ENCODE results near the gene POLD2.

POLD2 gene

DNA sequence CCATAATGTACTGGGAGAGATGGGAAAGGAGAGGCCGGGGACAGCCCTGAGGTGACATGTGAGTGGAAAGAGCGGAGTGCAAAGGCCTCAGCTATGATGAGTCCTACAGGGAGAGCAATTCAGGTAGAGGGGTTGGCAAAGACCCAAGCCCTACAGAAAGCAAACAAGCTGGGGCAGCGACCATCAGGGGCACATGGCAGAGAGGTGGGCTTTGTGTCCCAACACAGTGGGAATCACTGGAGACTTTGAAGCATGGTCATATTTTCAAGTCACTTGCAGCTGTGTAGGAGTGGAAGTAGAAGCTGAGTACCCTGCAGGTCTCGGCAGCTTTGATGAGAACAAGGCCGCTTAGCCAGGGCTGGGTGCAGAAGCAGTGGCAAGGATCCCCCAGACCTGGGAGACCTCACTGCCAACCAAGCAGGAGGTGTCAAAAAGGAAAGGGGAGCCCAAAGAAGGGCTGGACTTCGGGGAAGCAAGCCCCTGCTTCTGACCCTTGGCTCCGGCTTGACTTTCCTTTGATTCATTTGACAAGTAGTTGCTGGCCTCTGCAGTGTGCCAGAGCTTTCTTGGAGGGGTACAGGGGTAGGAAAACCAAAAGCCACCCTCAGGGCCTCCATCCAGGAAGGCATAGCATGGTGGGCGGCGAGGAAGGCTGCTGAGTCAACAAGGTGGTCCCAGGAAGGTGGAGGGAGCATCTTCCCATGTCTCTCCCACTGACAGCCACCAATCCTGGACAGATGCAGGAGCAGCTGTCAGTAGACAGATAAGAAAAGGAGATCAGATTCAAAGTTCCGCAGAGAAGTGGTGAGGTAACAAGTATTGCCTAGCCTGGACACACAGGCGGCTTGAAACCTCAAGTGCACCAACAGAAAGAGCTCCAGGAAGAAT, 56.0 kb downstream of the POLD2 start:
- H3K9ac ChIP-seq: no peak overlapping the region

DNA sequence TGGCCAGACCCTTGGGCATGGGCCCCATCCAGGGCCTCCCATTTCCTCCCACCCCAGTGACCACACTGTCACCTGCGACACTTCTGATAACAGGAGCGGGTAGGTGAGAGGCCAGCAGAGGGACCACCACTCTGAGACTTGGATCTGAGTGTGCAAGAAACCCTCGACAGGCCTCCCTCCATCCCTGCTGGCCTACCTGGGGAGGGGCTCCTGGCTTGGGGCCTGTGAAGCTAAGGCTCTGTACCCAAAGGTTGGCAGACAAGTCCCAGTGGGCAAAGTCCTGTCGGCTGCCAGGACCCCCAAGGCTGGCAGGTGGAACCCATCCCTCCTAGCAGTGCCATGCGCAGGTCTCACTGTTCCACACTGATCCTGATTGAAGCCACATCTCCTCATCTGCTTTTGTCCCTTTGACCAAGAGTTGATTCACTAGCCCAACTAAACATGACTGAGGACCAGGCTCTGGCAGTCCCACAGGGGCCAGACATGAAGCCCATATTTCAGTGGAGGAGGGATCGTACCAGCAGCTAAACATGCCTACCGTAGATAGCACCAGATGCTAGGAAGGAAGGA, 56.8 kb downstream of the POLD2 start:
- H3K4me2 ChIP-seq: no peak overlapping the region
- H3K9ac ChIP-seq: no peak overlapping the region
- no peak overlapping the region for H3K4me3 ChIP-seq
- peaks cover 34% of the 10 kb centered on the region for H3K36me3 ChIP-seq
- peaks cover 46% of the 10 kb centered on the region for H3K4me1 ChIP-seq
- no peaks in the 10 kb centered on the region for H3K9me3 ChIP-seq
- H4K20me1 ChIP-seq: no peaks in the 10 kb centered on the region
- H3K27ac ChIP-seq: peak overlapping the region; percentile 14
- H3K27me3 ChIP-seq: no peaks in the 10 kb centered on the region
- TF ChIP-seq Cebpa-rat (IDR thresholded peaks at IDR 0.05): no peak

More for the DNA sequence above, 56.0 kb downstream of the POLD2 start:
- Histone ChIP-seq H3K9me3 (no peaks in the 10 kb centered on the region), H3K27me3 (no peaks in the 10 kb centered on the region), H3K36me3 (peaks cover 33% of the 10 kb centered on the region), H3K27ac (peak overlapping the region; percentile 32; the same call in 1 of the 2 replicates), H3K4me1 (peaks cover 46% of the 10 kb centered on the region), H3K4me2 (no peak overlapping the region), H4K20me1 (no peaks in the 10 kb centered on the region), H3K4me3 (no peak overlapping the region)
- TF ChIP-seq Cebpa-rat (IDR thresholded peaks at IDR 0.05): no peak

DNA sequence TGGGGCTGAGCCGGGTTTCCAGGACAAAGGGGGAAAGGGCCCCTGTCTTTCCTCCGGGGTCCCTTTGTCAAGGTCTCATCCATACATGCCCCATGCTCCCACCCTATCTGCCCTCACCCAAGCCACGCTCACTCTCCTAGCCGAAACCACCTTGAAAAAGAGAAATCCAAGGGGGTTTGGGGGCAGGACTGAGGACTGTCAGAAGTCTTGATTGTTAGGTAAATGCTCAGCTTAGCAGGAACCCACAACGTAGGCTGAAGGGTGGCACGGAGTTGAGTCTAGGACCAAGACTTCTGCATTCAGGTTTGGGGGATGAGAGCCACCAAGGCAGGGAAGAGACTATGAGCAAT, 57.3 kb downstream of the POLD2 start:
- H3K4me1 ChIP-seq: peaks cover 46% of the 10 kb centered on the region
- no peaks in the 10 kb centered on the region for H3K9me3 ChIP-seq
- peaks cover 34% of the 10 kb centered on the region for H3K36me3 ChIP-seq
- H4K20me1 ChIP-seq: no peaks in the 10 kb centered on the region
- TF ChIP-seq Cebpa-rat (IDR thresholded peaks at IDR 0.05): no peak
- H3K27me3 ChIP-seq: no peaks in the 10 kb centered on the region
- H3K4me3 ChIP-seq: no peak overlapping the region
- H3K27ac ChIP-seq: peak overlapping the region; percentile 16; the same call in 1 of the 2 replicates
- H3K9ac ChIP-seq: no peak overlapping the region
- H3K4me2 ChIP-seq: 0 out of 2 replicates have a peak overlapping the region, but pooled peaks have one; percentile 32

DNA sequence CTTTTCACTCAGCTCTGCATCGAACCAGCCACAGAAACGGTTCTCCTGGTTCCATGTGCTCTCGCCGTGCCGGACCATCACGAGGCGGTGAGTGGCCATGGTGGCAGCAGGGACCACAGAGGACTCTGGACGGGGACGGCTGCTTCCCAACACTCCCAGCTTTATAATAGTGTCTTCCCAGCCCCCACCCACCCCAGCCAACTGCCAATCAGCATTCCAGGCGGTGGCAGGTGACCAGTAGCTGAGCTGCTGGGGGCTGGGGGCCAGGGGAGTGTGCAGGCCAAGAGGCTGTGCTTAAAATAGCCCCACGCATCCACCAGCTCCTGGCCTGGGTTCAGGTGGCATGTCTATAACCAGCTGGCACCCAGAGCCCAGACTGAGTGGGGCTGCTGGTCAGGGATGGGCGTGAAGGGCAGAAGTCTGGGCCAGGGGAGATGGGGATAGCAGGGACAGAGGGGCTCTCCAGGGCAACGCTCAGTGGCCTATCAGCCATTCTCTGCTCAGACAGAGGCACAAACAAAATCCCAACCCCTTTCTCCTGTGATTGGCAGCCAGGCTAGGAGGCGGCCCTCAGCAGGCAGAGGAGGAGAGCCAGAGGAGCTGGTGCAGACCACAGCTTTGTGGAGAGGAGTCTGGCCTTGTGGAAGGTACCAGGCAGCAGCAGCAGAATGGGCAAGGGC, 57.8 kb downstream of the POLD2 start, which contains the start of gene PGAM2:
PGAM2 (minus strand) TSS at position 137 of the 680 bp plus-strand sequence; CDS start at position 99, 38 bp downstream.
- H3K9ac ChIP-seq: no peak within 1 kb of the TSS

DNA sequence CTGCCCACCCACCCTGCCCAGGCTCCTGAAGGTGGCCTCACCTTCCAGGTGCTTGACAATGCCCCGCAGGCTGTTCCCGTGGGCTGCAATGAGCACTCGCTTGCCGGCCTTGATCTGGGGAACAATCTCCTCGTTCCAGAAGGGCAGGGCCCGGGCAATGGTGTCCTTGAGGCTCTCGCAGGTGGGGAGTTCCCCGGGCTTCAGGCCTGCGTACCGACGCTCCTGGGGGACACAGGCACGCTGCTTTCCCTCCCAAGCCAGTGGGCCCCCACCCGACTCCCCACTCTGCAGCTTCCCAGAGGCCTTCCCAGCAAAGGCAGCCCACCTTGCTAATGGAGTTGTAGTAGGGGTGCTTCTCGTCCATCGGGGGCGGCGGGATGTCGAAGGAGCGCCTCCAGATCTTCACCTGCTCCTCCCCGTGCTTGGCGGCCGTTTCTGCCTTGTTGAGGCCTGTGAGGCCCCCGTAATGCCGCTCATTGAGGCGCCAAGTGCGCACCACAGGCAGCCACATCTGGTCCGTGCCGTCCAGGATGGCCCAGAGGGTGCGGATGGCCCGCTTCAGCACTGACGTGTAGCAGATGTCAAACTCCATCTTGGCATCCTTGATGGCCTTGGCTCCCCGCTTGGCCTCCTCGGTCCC, 58.4 kb downstream of the POLD2 start:
- Histone ChIP-seq H3K27me3 (no peaks in the 10 kb centered on the region), H3K4me1 (peaks cover 46% of the 10 kb centered on the region), H3K36me3 (peaks cover 45% of the 10 kb centered on the region), H4K20me1 (peaks cover 4% of the 10 kb centered on the region; the same call in 1 of the 2 replicates), H3K9ac (no peak overlapping the region), H3K9me3 (no peaks in the 10 kb centered on the region), H3K4me2 (no peak overlapping the region), H3K27ac (no peak overlapping the region), H3K4me3 (no peak overlapping the region)
- no peak for TF ChIP-seq Cebpa-rat (IDR thresholded peaks at IDR 0.05)

More for the DNA sequence above, 57.8 kb downstream of the POLD2 start, which contains the start of gene PGAM2:
- no peak for TF ChIP-seq Cebpa-rat (IDR thresholded peaks at IDR 0.05)
- H3K4me2 ChIP-seq: peak within 1 kb of the TSS; percentile 32; the same call in 1 of the 2 replicates
- H3K27me3 ChIP-seq: no peaks in the 10 kb centered on the region
- H3K9me3 ChIP-seq: no peaks in the 10 kb centered on the region
- H3K27ac ChIP-seq: peak within 1 kb of the TSS; percentile 16; the same call in 1 of the 2 replicates
- no peak within 1 kb of the TSS for H3K4me3 ChIP-seq
- H3K36me3 ChIP-seq: peaks cover 39% of the 10 kb centered on the region
- no peaks in the 10 kb centered on the region for H4K20me1 ChIP-seq
- H3K4me1 ChIP-seq: peaks cover 46% of the 10 kb centered on the region
